GM19463 (cell line): ENCODE measurements around the gene METTL22.
A peak's percentile ranks its signal among the peaks of the same experiment; 100 is the strongest.
"Not testable (repeated sequence)": the region's sequence is repeated elsewhere in the genome, so short reads cannot be mapped to it uniquely, and the experiment has no call there.

Experiments
- ATAC-seq: cut with Tn5 transposase; IDR thresholded peaks from one replicate; pipeline ENCODE4 v1.9.1; 2021; ENCODE audit warnings: mild to moderate bottlenecking, moderate library complexity; ENCODE audit not compliant: unreplicated experiment

Gene METTL22

GRCh38 chr16:8631373-8631772 is 9.9 kb downstream of the METTL22 start:
- no peak for ATAC-seq

GRCh38 chr16:8631818-8632465 is 10.4 kb downstream of the METTL22 start:
- no peak for ATAC-seq

GRCh38 chr16:8632675-8633182 is 11.2 kb downstream of the METTL22 start:
- ATAC-seq: no peak

- no peak for ATAC-seq
Measured at GRCh38 chr16:8634991-8635736, 13.7 kb downstream of the METTL22 start.

- ATAC-seq: no peak
Measured at GRCh38 chr16:8639694-8640093, 18.2 kb downstream of the METTL22 start.

- ATAC-seq: no peak
Measured at GRCh38 chr16:8641671-8642070, 20.2 kb downstream of the METTL22 start.

- no peak for ATAC-seq
Measured at GRCh38 chr16:8642146-8642545, 20.6 kb downstream of the METTL22 start.

- ATAC-seq: no peak
Measured at GRCh38 chr16:8644211-8645140, 23.0 kb downstream of the METTL22 start.

GRCh38 chr16:8645141-8645521 is 23.6 kb downstream of the METTL22 start:
- ATAC-seq: no peak

GRCh38 chr16:8645831-8646230 is 24.3 kb downstream of the METTL22 start:
- no peak for ATAC-seq

- no peak for ATAC-seq
Measured at GRCh38 chr16:8646326-8647053, 25.0 kb downstream of the METTL22 start.

- ATAC-seq: no peak
Measured at GRCh38 chr16:8647721-8648318, 26.3 kb downstream of the METTL22 start.

- no peak for ATAC-seq
Measured at GRCh38 chr16:8648877-8649276, 27.4 kb downstream of the METTL22 start.

GRCh38 chr16:8649829-8650554 is 28.5 kb downstream of the METTL22 start:
- ATAC-seq: no peak

GRCh38 chr16:8651958-8652357 is 30.5 kb downstream of the METTL22 start:
- not testable (repeated sequence) for ATAC-seq

- peak; percentile 79 for ATAC-seq
Measured at GRCh38 chr16:8655184-8655717, 33.8 kb downstream of the METTL22 start.

GRCh38 chr16:8656376-8656775 is 34.9 kb downstream of the METTL22 start:
- no peak for ATAC-seq

GRCh38 chr16:8660841-8661301 is 39.4 kb downstream of the METTL22 start:
- no peak for ATAC-seq

GRCh38 chr16:8661703-8662102 is 40.2 kb downstream of the METTL22 start:
- ATAC-seq: no peak
